ENCODE results near the gene ZNF841. TPM values are rescaled to one million over a fixed set of nuclear protein-coding genes. Genes with fewer than 3 reads are reported as not detected.

The ZNF841 gene
- polyA plus RNA-seq, 1 of the 3 experiments (the other 2 are of a cell fraction) = 3.8 TPM

GRCh38 chr19:52095172-52096014, at the start of gene ZNF841 (continued):
- TF ChIP-seq TAF1 (IDR thresholded peaks at IDR 0.05; ENCODE audit: borderline replicate concordance, low read depth, low read length) (peak; percentile 60), FOSL2 (IDR thresholded peaks at IDR 0.05; ENCODE audit: borderline replicate concordance, low read depth) (no peak), GATA2 (CRISPR knock-in tag; IDR thresholded peaks at IDR 0.05) (no peak), YY1 (IDR thresholded peaks at IDR 0.05; ENCODE audit: low read depth) (no peak), EP300 (IDR thresholded peaks at IDR 0.05; ENCODE audit: borderline replicate concordance in 1 of 2, low read depth in 1 of 2, low read length in 1 of 2) (no peak), USF2 (IDR thresholded peaks at IDR 0.05; ENCODE audit: borderline replicate concordance, low read depth, low read length) (no peak), USF1 (IDR thresholded peaks at IDR 0.05; ENCODE audit: borderline replicate concordance, low read depth) (no peak), CHD2 (IDR thresholded peaks at IDR 0.05; ENCODE audit: low read length, partially characterized antibody) (peak; percentile 25), MEF2A (IDR thresholded peaks at IDR 0.05; ENCODE audit: borderline replicate concordance, low read depth) (no peak), FOXM1 (IDR thresholded peaks at IDR 0.05; ENCODE audit: low read depth) (no peak)

- peaks cover 17% of the 10 kb centered on the region for H3K79me2 ChIP-seq (ENCODE audit: insufficient read depth)
- ChIA-PET POLR2A (no interaction called here), CTCF (no interaction called here)
- DNase-seq = no peak
- no peaks in the 10 kb centered on the region for H3K9me3 ChIP-seq
- no peak for TF ChIP-seq PBX3 (IDR thresholded peaks at IDR 0.05)
- TF ChIP-seq ELF1 (IDR thresholded peaks at IDR 0.05) = no peak
- no peak for TF ChIP-seq SIN3A (IDR thresholded peaks at IDR 0.05; ENCODE audit: borderline replicate concordance, low read depth, low read length)
- no peak for TF ChIP-seq REST (IDR thresholded peaks at IDR 0.05; ENCODE audit: low read depth, low read length)
- no peak for TF ChIP-seq IRF3 (IDR thresholded peaks at IDR 0.05; ENCODE audit: low read depth, low read length)
- TF ChIP-seq RFX5 (IDR thresholded peaks at IDR 0.05; ENCODE audit: low read length) = no peak
- TF ChIP-seq RXRA (IDR thresholded peaks at IDR 0.05; ENCODE audit: borderline replicate concordance, low read depth) = no peak
- TF ChIP-seq TCF12 (IDR thresholded peaks at IDR 0.05) = no peak
- no peak for TF ChIP-seq JUND (IDR thresholded peaks at IDR 0.05)
- TF ChIP-seq MEF2A (IDR thresholded peaks at IDR 0.05; ENCODE audit: borderline replicate concordance, low read depth) = no peak
- TF ChIP-seq NRF1 (IDR thresholded peaks at IDR 0.05; ENCODE audit: low read depth, low read length) = no peak
- TF ChIP-seq FOXM1 (IDR thresholded peaks at IDR 0.05; ENCODE audit: low read depth) = no peak
- no peak for TF ChIP-seq CHD2 (IDR thresholded peaks at IDR 0.05; ENCODE audit: low read length, partially characterized antibody)
- no peak for TF ChIP-seq RAD21 (IDR thresholded peaks at IDR 0.05; ENCODE audit: low read length)
- TF ChIP-seq EZH2phosphoT487 (IDR thresholded peaks at IDR 0.05; ENCODE audit: borderline replicate concordance, low read depth) = no peak
- TF ChIP-seq EP300 (IDR thresholded peaks at IDR 0.05; ENCODE audit: borderline replicate concordance in 1 of 2, low read depth in 1 of 2, low read length in 1 of 2) = no peak
- peaks cover 0 to 9% of the 10 kb centered on the region in 2 experiments; a peak in 2 of 4 replicates for H3K4me1 ChIP-seq (ENCODE audit: control insufficient read depth in 1 of 2, insufficient read depth in 2 of 2, low read depth in 1 of 2, low read length in 1 of 2)
- no peaks in the 10 kb centered on the region for H3K9me2 ChIP-seq
- no peaks in the 10 kb centered on the region for H3K27me3 ChIP-seq (ENCODE audit: insufficient read depth)
- no peak overlapping the region for H3K27ac ChIP-seq (ENCODE audit: low read depth in 2 of 2, low read length in 1 of 2)
- no peaks in the 10 kb centered on the region for H4K20me1 ChIP-seq (ENCODE audit: insufficient read depth)
- H3K36me3 ChIP-seq (replicated peaks in 1 of 2; ENCODE audit: control insufficient read depth in 1 of 2, insufficient read depth in 2 of 2, low read length in 1 of 2) = peaks cover 0 to 4% of the 10 kb centered on the region in 2 experiments
- no peak overlapping the region for H3K4me2 ChIP-seq
- H2AFZ ChIP-seq (ENCODE audit: low read depth) = no peak overlapping the region
- peaks cover 13% of the 10 kb centered on the region for H3F3A ChIP-seq (replicated peaks; ENCODE audit: insufficient read depth)
- H3K9ac ChIP-seq = no peak overlapping the region
- no peak overlapping the region for H3K4me3 ChIP-seq (ENCODE audit: low read depth in 2 of 2, low read length in 1 of 2)
- 29% methylated on average over 3 of the region's 3 CpGs for WGBS (ENCODE audit: low lambda C conversion rate)
These were observed 46.5 kb upstream of the ZNF841 start for GRCh38 chr19:52142001-52142595.

All from SK-N-SH (cell line).